ENCODE measurements around the gene ALPL.
A peak's percentile ranks its signal among the peaks of the same experiment; 100 is the strongest.

Gene ALPL

GRCh38 chr1:21603177-21604138 is 94.2 kb downstream of the ALPL start:
- no peak for DNase-seq (ENCODE audit: low spot score in 2 of 2)
- Mint-ChIP-seq H3K36me3 (no peaks in the 10 kb centered on the region), H3K4me1 (peaks cover 23% of the 10 kb centered on the region), H3K4me3 (no peak overlapping the region), H3K9me3 (no peaks in the 10 kb centered on the region), H3K27ac (no peak overlapping the region)
- no peak for ATAC-seq

- Mint-ChIP-seq H3K27ac (no peak overlapping the region), H3K36me3 (no peaks in the 10 kb centered on the region), H3K4me3 (no peak overlapping the region), H3K9me3 (no peaks in the 10 kb centered on the region), H3K4me1 (peaks cover 30% of the 10 kb centered on the region)
- ATAC-seq, result no peak
- no peak for DNase-seq (ENCODE audit: low spot score in 2 of 2)
Observed at GRCh38 chr1:21604208-21604957, 95.2 kb downstream of the ALPL start.

- no peak for ATAC-seq
Observed at GRCh38 chr1:21605012-21605715, 95.9 kb downstream of the ALPL start.

GRCh38 chr1:21605964-21606705 is 96.9 kb downstream of the ALPL start:
- no peak for ATAC-seq
- Mint-ChIP-seq H3K27ac (no peak overlapping the region), H3K36me3 (no peaks in the 10 kb centered on the region), H3K9me3 (no peaks in the 10 kb centered on the region), H3K4me3 (no peak overlapping the region), H3K4me1 (peaks cover 30% of the 10 kb centered on the region)
- DNase-seq (ENCODE audit: low spot score in 2 of 2), result no peak

More at GRCh38 chr1:21605012-21605715, 95.9 kb downstream of the ALPL start:
- Mint-ChIP-seq H3K4me3 (no peak overlapping the region), H3K9me3 (no peaks in the 10 kb centered on the region), H3K4me1 (peaks cover 30% of the 10 kb centered on the region), H3K36me3 (no peaks in the 10 kb centered on the region), H3K27ac (no peak overlapping the region)
- DNase-seq (ENCODE audit: low spot score in 2 of 2), result no peak

- no peaks in the 10 kb centered on the region for H3K9me3 Mint-ChIP-seq
- no peaks in the 10 kb centered on the region for H3K36me3 Mint-ChIP-seq
- H3K4me3 Mint-ChIP-seq, result peak overlapping the region; percentile 48
- peak; percentile 37 to 78 for DNase-seq (ENCODE audit: low spot score in 2 of 2)
- peaks cover 30% of the 10 kb centered on the region for H3K4me1 Mint-ChIP-seq
- no peak overlapping the region for H3K27ac Mint-ChIP-seq
- peak; percentile 86 for ATAC-seq
Observed at GRCh38 chr1:21607549-21608529, 98.6 kb downstream of the ALPL start.

GRCh38 chr1:21608798-21609197 is 99.6 kb downstream of the ALPL start:
- Mint-ChIP-seq H3K27ac (no peak overlapping the region), H3K9me3 (no peaks in the 10 kb centered on the region), H3K4me1 (peaks cover 27% of the 10 kb centered on the region), H3K4me3 (no peak overlapping the region), H3K36me3 (no peaks in the 10 kb centered on the region)
- DNase-seq (ENCODE audit: low spot score in 2 of 2), result no peak
- ATAC-seq, result no peak

GRCh38 chr1:21610027-21610426 is 100.8 kb downstream of the ALPL start:
- Mint-ChIP-seq H3K4me3 (no peak overlapping the region), H3K4me1 (peaks cover 21% of the 10 kb centered on the region), H3K36me3 (no peaks in the 10 kb centered on the region), H3K27ac (no peak overlapping the region), H3K9me3 (no peaks in the 10 kb centered on the region)
- ATAC-seq, result no peak
- no peak for DNase-seq (ENCODE audit: low spot score in 2 of 2)

GRCh38 chr1:21610989-21611785 is 102.0 kb downstream of the ALPL start:
- H3K4me3 Mint-ChIP-seq, result no peak overlapping the region
- no peak overlapping the region for H3K27ac Mint-ChIP-seq
- H3K9me3 Mint-ChIP-seq, result no peaks in the 10 kb centered on the region
- H3K4me1 Mint-ChIP-seq, result peaks cover 21% of the 10 kb centered on the region
- DNase-seq (ENCODE audit: low spot score in 2 of 2) (no peak), ATAC-seq (no peak)
- H3K36me3 Mint-ChIP-seq, result no peaks in the 10 kb centered on the region

GRCh38 chr1:21612057-21612456 is 102.8 kb downstream of the ALPL start:
- no peak overlapping the region for H3K27ac Mint-ChIP-seq
- ATAC-seq (no peak), DNase-seq (ENCODE audit: low spot score in 2 of 2) (no peak)
- H3K4me3 Mint-ChIP-seq, result no peak overlapping the region
- no peaks in the 10 kb centered on the region for H3K36me3 Mint-ChIP-seq
- H3K9me3 Mint-ChIP-seq, result no peaks in the 10 kb centered on the region
- H3K4me1 Mint-ChIP-seq, result peaks cover 21% of the 10 kb centered on the region

GRCh38 chr1:21613072-21613867 is 104.0 kb downstream of the ALPL start:
- Mint-ChIP-seq H3K27ac (no peak overlapping the region), H3K4me1 (peaks cover 9% of the 10 kb centered on the region), H3K9me3 (no peaks in the 10 kb centered on the region), H3K4me3 (no peak overlapping the region), H3K36me3 (no peaks in the 10 kb centered on the region)
- ATAC-seq (no peak), DNase-seq (ENCODE audit: low spot score in 2 of 2) (no peak)

GRCh38 chr1:21614419-21615115 is 105.3 kb downstream of the ALPL start:
- Mint-ChIP-seq H3K27ac (no peak overlapping the region), H3K36me3 (no peaks in the 10 kb centered on the region), H3K4me3 (no peak overlapping the region)

GRCh38 chr1:21616372-21616771 is 107.1 kb downstream of the ALPL start:
- Mint-ChIP-seq H3K4me3 (no peak overlapping the region), H3K27ac (no peak overlapping the region), H3K36me3 (no peaks in the 10 kb centered on the region), H3K9me3 (no peaks in the 10 kb centered on the region), H3K4me1 (no peaks in the 10 kb centered on the region)
- DNase-seq (ENCODE audit: low spot score in 2 of 2) (no peak), ATAC-seq (no peak)

More at GRCh38 chr1:21614419-21615115, 105.3 kb downstream of the ALPL start:
- Mint-ChIP-seq H3K9me3 (no peaks in the 10 kb centered on the region), H3K4me1 (no peaks in the 10 kb centered on the region)
- ATAC-seq (no peak), DNase-seq (ENCODE audit: low spot score in 2 of 2) (no peak)
